ENCODE data around the gene OAS2.
"Not testable (repeated sequence)": the region's sequence is repeated elsewhere in the genome, so short reads cannot be mapped to it uniquely, and the experiment has no call there.

Gene OAS2

DNA sequence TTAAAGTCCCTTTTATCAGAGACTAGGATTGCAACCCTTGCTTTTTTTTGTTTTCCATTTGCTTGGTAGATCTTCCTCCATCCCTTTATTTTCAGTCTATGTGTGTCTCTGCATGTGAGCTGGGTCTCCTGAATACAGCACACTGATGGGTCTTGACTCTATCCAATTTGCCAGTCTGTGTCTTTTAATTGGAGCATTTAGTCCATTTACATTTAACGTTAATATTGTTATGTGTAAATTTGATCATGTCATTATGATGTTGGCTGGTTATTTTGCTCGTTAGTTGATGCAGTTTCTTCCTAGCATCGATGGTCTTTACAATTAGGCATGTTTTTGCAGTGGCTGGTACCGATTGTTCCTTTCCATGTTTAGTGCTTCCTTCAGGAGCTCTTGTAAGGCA lies 21.2 kb upstream of the OAS2 start:
- DNase-seq: not testable (repeated sequence)

DNA sequence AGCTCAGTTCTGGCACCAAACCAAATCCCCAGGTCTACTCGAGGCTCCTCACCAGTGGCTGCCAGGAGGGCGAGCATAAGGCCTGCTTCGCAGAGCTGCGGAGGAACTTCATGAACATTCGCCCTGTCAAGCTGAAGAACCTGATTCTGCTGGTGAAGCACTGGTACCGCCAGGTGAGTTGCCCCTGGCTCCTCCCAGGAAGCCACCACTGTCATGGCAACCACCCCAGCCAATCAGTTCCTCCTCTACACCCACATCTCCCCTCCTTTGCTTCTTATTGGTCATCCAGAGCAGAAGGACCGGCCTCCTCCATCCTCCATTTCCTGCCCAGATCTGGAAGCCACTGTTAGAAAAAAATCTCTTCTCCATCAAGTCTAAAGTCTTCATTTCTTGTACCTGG lies 17.2 kb upstream of the OAS2 start:
- DNase-seq: no peak

DNA sequence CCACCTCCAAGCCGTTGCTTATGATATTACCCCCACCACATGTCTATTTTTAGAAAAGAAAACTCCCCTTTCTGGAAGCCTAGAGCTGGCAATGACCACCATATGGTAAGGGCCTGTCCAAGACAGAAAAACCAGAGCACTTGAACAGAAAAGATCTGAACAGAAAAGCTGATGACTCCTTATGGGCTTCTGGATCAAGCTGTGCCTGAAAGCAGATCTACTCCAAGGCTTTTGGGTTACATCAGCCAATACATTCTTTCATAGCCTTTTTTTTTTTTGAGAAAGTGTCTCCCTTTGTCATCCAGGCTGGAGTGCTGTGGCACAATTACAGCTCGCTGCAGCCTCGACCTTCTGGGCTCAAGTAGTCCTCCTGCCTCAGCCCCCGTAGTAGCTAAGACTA lies 16.8 kb upstream of the OAS2 start:
- DNase-seq: no peak

DNA sequence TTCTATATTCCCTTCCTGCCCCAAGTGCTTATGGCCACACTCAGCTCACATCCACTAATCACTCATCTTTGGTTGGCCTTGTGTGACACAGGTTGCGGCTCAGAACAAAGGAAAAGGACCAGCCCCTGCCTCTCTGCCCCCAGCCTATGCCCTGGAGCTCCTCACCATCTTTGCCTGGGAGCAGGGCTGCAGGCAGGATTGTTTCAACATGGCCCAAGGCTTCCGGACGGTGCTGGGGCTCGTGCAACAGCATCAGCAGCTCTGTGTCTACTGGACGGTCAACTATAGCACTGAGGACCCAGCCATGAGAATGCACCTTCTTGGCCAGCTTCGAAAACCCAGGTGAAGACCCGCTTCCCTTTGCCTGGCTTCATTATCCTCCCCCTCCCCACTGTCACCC lies 15.8 kb upstream of the OAS2 start:
- no peak for DNase-seq

DNA sequence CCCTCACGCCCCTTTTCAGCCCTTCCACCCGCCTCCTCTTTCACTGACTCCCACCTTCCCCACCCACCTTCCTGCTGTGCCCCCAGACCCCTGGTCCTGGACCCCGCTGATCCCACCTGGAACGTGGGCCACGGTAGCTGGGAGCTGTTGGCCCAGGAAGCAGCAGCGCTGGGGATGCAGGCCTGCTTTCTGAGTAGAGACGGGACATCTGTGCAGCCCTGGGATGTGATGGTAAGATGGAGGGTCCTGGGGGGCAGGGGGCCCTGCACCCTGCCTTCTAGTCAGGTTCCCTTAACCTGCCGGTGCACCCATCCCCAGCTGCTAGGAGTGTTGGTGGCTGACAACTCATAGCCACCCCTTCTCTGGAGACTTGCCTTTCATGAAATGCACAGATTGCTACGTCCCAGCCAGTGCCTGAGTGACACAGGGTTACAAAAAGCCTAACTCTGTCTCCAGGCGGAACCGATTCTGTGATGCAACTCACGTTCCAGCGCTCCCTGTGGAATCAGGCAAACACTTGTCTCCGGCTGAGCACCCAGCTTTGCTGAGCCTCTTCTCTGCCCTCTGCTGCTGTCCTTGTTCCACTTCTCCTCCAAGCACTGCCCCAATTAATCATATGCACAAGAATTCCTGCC lies 15.0 kb upstream of the OAS2 start:
- DNase-seq: no peak

DNA sequence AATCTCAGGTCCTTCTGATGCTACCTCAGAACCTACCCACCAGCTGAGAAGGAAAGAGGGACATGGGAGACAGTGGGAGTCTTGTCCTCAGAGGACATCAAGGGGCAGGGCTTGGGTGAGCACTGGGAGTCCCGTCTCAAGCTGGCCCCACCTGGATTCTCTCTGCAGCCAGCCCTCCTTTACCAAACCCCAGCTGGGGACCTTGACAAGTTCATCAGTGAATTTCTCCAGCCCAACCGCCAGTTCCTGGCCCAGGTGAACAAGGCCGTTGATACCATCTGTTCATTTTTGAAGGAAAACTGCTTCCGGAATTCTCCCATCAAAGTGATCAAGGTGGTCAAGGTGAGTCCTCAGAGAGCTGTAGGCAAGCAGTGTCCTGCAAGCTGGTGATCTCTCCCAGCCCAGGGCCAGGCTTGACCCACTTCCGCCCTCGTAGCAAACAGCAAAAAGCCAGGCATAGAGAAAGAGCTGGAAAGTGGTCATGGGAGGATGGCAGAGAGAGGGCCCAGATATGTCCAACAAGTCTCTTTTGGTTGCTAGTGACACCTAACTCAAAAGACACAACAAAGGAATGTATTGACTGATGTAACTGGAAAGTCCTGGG lies 14.2 kb upstream of the OAS2 start:
- no peak for DNase-seq

DNA sequence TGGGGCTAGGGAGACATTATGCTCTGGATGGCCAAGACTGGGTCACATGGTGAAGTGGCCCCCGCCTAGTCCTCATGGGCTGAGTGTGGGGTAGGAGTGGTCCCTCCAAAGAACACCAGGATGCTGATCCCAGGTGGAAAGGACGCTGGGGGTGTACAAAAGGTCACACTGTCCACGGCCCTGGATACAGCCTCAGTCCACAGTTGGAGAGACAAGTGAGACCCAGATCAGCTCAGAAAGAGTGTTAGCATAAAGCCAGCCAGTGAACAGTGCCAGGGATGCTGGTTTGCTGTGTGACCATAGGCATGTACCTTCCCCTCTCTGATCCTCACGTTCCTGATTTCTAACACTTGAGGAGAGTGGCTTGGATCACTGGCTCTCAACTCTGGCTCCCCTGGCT lies 13.4 kb upstream of the OAS2 start:
- DNase-seq: no peak

DNA sequence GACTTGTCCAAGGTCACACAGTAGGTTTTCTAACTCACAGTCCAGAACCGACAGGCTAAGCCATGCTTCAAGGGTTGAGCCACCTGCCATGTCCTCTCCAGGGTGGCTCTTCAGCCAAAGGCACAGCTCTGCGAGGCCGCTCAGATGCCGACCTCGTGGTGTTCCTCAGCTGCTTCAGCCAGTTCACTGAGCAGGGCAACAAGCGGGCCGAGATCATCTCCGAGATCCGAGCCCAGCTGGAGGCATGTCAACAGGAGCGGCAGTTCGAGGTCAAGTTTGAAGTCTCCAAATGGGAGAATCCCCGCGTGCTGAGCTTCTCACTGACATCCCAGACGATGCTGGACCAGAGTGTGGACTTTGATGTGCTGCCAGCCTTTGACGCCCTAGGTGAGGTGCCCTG lies 12.7 kb upstream of the OAS2 start:
- DNase-seq: no peak

DNA sequence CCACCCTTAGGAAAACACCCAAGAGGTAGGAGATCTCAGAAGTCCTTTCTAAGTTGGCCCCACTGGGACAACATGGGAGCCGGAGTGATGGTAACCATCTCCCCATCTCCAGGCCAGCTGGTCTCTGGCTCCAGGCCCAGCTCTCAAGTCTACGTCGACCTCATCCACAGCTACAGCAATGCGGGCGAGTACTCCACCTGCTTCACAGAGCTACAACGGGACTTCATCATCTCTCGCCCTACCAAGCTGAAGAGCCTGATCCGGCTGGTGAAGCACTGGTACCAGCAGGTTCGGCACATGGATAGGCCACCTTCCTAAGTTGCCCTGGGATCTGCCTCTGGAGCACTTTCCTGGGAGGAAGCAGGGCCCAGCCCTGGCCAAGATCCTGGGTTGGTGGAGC lies 11.0 kb upstream of the OAS2 start:
- DNase-seq: no peak

DNA sequence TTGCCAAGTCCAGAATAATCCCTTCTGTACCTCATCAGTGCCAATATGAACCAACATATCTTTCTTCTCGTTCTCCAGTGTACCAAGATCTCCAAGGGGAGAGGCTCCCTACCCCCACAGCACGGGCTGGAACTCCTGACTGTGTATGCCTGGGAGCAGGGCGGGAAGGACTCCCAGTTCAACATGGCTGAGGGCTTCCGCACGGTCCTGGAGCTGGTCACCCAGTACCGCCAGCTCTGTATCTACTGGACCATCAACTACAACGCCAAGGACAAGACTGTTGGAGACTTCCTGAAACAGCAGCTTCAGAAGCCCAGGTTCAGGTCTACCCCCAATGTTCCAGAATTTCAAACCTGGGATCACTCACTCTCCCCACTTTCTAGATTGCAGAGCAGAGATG lies 10.5 kb upstream of the OAS2 start:
- no peak for DNase-seq

DNA sequence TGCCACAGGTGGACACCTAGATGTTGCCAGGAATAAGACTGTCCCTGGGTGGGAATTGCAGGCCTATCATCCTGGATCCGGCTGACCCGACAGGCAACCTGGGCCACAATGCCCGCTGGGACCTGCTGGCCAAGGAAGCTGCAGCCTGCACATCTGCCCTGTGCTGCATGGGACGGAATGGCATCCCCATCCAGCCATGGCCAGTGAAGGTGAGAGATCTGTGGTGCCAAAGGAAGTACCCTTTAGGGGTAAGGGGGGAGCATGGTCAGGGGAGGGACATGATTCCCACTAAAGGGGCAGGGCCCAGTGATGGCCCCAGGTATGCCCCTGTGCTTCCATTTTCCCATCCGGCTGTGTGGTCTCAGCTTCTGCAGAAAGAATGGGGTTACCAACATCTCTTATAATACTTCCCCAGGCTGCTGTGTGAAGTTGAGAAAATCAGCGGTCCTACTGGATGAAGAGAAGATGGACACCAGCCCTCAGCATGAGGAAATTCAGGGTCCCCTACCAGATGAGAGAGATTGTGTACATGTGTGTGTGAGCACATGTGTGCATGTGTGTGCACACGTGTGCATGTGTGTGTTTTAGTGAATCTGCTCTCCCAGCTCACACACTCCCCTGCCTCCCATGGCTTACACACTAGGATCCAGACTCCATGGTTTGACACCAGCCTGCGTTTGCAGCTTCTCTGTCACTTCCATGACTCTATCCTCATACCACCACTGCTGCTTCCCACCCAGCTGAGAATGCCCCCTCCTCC lies 8.6 kb upstream of the OAS2 start:
- no peak for DNase-seq

DNA sequence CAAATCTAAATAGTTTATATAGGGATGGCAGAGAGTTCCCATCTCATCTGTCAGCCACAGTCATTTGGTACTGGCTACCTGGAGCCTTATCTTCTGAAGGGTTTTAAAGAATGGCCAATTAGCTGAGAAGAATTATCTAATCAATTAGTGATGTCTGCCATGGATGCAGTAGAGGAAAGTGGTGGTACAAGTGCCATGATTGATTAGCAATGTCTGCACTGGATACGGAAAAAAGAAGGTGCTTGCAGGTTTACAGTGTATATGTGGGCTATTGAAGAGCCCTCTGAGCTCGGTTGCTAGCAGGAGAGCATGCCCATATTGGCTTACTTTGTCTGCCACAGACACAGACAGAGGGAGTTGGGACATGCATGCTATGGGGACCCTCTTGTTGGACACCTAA lies 7.9 kb upstream of the OAS2 start:
- no peak for DNase-seq

DNA sequence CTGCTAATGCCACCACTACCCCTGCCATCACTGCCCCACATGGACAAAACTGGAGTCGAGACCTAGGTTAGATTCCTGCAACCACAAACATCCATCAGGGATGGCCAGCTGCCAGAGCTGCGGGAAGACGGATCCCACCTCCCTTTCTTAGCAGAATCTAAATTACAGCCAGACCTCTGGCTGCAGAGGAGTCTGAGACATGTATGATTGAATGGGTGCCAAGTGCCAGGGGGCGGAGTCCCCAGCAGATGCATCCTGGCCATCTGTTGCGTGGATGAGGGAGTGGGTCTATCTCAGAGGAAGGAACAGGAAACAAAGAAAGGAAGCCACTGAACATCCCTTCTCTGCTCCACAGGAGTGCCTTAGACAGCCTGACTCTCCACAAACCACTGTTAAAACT lies 7.1 kb upstream of the OAS2 start:
- no peak for DNase-seq

DNA sequence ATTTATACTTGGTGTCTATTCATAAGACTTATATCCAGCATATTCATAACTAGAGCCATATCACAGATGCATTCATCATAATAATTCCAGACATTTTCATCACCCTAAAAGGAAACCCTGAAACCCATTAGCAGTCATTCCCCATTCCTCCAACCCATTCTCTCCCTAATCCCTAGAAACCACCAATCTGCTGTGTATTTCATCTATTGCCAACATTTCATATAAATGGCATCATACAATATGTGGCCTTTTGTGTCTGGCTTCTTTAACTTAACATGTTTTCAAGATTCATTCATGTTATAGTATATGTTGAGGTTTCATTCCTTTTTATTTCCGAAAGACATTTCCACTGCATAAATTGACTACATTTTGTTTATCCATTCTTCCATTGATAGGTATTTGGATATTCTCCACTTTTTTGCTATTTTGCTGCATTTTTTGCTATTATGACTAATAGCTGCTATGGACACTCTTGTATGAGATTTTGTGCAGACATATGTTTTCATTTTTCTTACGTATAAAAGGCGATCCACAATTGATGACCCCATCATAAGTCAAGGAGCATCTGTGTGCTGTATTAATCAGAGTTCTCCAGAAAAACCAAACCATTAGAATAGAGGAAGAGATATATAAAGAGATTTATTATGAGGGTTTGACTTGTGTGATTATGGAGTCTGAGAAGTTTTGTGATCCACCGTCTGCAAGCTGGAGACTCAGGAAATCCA lies 5.1 kb upstream of the OAS2 start:
- no peak for DNase-seq

DNA sequence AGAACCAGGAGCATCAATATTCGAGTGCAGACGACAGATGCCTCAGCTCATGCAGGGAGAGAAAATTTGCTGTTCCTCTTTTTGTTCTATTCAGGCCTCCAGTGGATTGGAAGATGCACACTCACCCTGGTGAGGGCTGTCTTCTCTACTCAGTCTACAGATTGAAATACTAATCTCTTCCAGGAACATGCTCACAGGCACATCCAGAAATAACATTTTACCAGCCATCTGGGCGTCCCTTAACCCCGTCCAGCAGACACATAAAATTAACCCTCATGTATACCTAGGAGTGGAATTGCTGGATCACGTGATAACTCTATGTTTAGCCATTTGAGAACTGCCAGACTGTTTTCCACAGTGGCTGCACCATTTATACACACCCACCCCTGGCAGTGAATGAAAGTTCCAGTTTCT lies 4.5 kb upstream of the OAS2 start:
- no peak for DNase-seq

DNA sequence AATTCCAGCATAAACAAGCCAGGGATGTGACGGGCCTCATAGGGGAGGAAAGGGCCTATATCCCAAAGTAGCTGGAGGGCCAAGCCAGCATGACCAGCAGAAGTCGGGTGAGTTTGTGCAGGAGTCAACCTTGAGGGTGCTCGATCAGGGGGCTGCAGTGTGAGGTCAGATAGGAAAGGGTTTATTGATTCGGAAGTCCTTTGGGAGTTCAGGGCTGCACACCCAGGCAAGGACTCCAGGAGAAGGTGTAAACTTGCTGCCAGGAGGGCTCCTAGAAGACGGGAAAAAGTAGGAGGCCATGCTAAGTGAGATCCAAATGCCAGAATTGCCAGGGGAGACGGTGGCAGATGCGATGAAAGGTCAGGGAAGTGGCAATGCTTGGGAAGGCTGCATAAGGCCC lies 3.4 kb upstream of the OAS2 start:
- no peak for DNase-seq

DNA sequence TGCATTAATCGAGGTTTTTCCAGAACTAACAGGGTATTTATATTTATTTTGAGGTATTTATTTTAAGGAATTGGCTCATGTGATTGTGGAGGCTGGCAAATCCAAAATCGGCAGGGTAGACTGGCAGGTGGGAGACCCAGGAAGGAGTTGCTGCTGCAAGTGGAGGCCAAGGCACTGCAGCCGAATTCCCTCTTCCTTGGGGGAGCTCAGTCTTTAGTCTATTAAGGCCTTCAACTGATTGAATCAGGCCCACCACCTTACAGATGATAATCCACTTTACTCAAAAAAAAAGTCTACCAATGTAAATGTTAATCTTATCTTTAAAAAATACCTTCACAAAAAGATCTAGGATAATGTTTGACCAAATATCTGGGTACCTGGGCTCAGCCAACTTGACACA lies 1.2 kb upstream of the OAS2 start:
- no peak for DNase-seq

DNA sequence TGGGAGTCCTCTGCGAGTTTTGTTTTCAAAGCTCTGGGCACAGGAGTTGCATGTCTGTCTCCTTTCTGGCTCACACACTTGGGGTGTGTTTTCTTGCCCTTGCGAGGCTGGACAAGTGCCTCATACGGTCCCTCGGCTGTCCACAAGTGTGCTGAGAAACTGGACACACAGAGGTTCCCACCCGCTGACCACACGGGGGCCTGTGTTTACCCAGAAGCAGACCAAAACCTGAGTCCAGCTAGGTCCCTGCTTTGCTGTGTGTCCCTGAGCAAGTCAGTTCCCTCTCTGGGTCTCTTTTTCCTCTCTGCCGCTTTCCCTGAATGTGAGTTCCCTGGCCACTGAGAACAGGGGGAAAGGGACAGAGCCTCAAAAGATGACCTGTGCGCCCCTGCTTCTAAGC lies 678 bp upstream of the OAS2 start:
- DNase-seq: no peak

DNA sequence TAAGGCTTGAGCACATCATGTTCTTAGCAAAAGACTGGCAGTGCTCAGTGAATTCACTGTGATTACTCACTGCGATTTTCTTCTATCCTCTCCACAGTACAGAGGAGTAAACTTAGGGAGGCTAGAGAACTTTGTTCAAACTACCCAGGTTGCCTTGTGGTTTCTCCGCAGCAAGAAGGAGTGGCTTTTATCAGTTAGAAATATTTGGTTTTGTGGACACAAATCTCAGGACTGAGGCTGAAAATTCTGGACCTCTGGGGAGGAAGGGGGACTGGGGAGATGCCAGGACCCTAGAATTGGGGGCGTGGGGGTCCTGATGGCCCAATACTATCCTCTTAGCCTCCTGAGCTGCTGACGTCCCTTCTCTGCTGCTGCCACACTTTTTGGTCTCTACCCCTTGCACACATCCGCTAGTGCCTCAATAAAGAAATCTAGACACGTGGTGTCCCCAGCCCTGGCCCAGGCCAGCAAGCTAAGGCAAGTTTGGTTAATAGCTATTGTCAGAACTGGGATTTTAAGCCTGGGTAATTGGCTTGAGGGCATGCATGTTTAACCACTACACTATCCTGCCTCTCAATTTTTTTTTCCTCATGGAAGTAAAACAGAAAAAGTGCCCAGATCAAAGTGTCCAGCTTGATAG lies 842 bp downstream of the OAS2 start:
- no peak for DNase-seq

DNA sequence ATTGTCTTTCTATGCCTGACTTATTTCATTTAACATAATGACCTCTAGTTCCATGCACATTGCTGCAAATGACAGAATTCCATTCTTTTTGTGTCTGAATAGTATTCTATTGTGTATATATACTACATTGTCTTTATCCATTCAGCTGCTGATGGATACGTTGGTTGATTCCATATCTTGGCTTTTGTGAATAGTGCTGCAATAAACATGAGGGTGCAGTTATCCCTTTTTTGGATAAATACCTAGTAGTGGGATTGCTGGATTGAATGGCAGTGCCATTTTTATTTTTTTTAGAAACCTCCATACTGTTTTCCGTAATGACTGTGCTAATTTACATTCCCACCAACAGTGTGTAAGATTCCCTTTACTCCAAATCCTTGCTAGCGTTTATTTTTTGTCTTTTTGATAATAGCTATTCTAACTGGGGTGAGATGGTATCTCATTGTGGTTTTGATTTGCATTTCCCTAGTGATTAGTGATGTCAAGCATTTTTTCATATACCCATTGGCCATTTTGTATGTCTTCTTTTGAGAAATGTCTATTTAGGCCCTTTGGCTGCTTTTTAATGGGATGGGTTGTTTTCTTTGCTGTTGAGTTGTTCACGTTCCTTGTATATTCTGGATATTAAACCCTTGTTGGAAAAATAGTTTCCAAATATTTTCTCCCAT lies 2.3 kb downstream of the OAS2 start:
- DNase-seq: no peak

DNA sequence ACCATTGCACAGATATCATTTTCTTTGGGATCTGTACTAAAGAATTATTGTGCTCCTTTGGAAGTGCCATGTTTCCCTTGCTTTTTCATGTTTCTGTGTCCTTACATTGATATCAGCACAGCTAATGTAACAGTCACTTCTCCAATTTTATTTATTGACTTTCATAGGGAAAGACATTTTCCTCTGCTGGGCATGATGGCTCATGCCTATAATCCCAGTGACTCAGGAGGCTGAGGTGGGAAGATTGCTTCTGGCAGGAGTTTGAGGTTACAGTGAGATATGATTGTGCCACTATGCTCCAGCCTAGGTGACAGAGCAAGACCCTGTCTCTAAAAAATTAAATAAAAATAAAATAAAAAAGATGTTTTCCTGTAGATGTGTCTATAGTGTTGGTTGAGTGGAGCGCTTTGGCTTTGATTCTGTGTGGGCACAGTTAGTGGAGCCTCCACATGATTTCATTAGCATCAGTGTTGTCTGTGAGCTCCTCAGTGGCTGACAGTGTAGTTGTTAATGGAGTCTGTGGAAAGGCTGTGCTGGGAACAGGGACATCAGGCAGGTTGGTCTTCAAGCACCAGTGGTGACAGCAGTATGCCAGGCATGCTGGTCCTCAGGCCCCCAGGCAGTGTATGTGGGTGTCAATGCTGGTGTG lies 7.4 kb downstream of the OAS2 start:
- no peak for DNase-seq

DNA sequence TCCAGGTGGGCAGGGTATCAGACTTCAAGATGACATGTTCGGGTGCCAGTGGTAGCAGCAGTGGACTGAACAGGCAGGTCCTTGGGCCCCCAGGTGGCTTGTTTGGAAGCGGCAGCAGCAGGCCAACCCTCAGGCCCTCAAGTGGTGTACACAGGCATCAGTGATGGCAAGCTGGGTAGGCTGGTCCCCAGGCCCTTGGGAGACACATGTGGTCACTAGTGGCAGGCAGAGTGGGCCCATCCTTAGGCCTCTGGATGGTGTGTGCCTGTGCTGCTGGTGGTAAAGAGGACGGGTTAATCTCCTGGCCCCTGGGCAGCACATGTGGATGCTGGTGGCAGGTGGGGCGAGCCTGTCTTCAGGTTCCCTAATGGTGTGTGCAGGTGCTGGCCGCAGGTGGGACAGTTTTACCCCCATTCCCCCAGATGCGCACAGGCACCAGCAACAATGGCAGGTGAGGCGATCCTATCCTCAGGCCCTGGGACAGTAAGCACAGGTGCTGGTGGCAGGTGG lies 8.0 kb downstream of the OAS2 start:
- DNase-seq: no peak

All from SIG-M5 (cell line).